ENCODE data around the gene EFHD1. TPM values are rescaled to one million over a fixed set of nuclear protein-coding genes. Genes with fewer than 3 reads are reported as not detected.

EFHD1 gene
- total RNA-seq, 1 donor from 2014 or later = 5.6 TPM

GRCh38 chr2:232698556-232699091, 65.2 kb downstream of the EFHD1 start:
- H3K4me1 Mint-ChIP-seq = peaks cover 33% of the 10 kb centered on the region
- no peaks in the 10 kb centered on the region for H3K27me3 Mint-ChIP-seq (ENCODE audit: low read depth)
- TF ChIP-seq CTCF (IDR thresholded peaks at IDR 0.05; ENCODE audit: unreplicated experiment) = no peak
- H3K27ac Mint-ChIP-seq = peak overlapping the region; percentile 98
- DNase-seq (ENCODE audit: low spot score in 2 of 2, unreplicated experiment in 2 of 2) = no peak
- peaks cover 7% of the 10 kb centered on the region for H3K9me3 Mint-ChIP-seq
- H3K36me3 Mint-ChIP-seq = peaks cover 7% of the 10 kb centered on the region
- peak overlapping the region; percentile 96 for H3K4me3 Mint-ChIP-seq

GRCh38 chr2:232699110-232699509, 65.7 kb downstream of the EFHD1 start:
- Mint-ChIP-seq H3K36me3 (peaks cover 12% of the 10 kb centered on the region), H3K4me3 (peak overlapping the region; percentile 96), H3K9me3 (peaks cover 7% of the 10 kb centered on the region), H3K27ac (peak overlapping the region; percentile 98), H3K4me1 (peaks cover 33% of the 10 kb centered on the region), H3K27me3 (ENCODE audit: low read depth) (no peaks in the 10 kb centered on the region)
- no peak for TF ChIP-seq CTCF (IDR thresholded peaks at IDR 0.05; ENCODE audit: unreplicated experiment)
- DNase-seq (ENCODE audit: low spot score in 2 of 2, unreplicated experiment in 2 of 2) = no peak

- Mint-ChIP-seq H3K36me3 (peaks cover 19% of the 10 kb centered on the region), H3K4me1 (peaks cover 33% of the 10 kb centered on the region), H3K27ac (peak overlapping the region; percentile 98), H3K9me3 (no peaks in the 10 kb centered on the region), H3K4me3 (no peak overlapping the region), H3K27me3 (ENCODE audit: low read depth) (no peaks in the 10 kb centered on the region)
- TF ChIP-seq CTCF (IDR thresholded peaks at IDR 0.05; ENCODE audit: unreplicated experiment) = no peak
- no peak for DNase-seq (ENCODE audit: low spot score in 2 of 2, unreplicated experiment in 2 of 2)
Measured at GRCh38 chr2:232700154-232700553, 66.8 kb downstream of the EFHD1 start.

GRCh38 chr2:232707076-232707475, 73.7 kb downstream of the EFHD1 start:
- DNase-seq (ENCODE audit: low spot score in 2 of 2, unreplicated experiment in 2 of 2) = no peak
- H3K9me3 Mint-ChIP-seq = no peaks in the 10 kb centered on the region
- no peak for TF ChIP-seq CTCF (IDR thresholded peaks at IDR 0.05; ENCODE audit: unreplicated experiment)
- no peak overlapping the region for H3K4me3 Mint-ChIP-seq
- H3K27me3 Mint-ChIP-seq (ENCODE audit: low read depth) = no peaks in the 10 kb centered on the region
- no peaks in the 10 kb centered on the region for H3K4me1 Mint-ChIP-seq
- H3K27ac Mint-ChIP-seq = no peak overlapping the region
- H3K36me3 Mint-ChIP-seq = peaks cover 39% of the 10 kb centered on the region

GRCh38 chr2:232713505-232713904, 80.1 kb downstream of the EFHD1 start:
- H3K9me3 Mint-ChIP-seq = peaks cover 4% of the 10 kb centered on the region

More at GRCh38 chr2:232713505-232713904, 80.1 kb downstream of the EFHD1 start:
- no peak for DNase-seq (ENCODE audit: low spot score in 2 of 2, unreplicated experiment in 2 of 2)
- TF ChIP-seq CTCF (IDR thresholded peaks at IDR 0.05; ENCODE audit: unreplicated experiment) = no peak
- Mint-ChIP-seq H3K4me1 (peaks cover 12% of the 10 kb centered on the region), H3K36me3 (peaks cover 30% of the 10 kb centered on the region), H3K27me3 (ENCODE audit: low read depth) (no peaks in the 10 kb centered on the region), H3K27ac (no peak overlapping the region), H3K4me3 (no peak overlapping the region)

Data from mesothelial cell of epicardium (in vitro differentiated cells).